Endodermal cell (in vitro differentiated cells): ENCODE results near the gene NOS1AP. TPM values are rescaled to one million over a fixed set of nuclear protein-coding genes. Genes with fewer than 3 reads are reported as not detected.
A peak's percentile ranks its signal among the peaks of the same experiment; 100 is the strongest.

Experiments
- DNase-seq: peaks from one replicate; pipeline ENCODE4 v3.0.0-alpha.2; 2017
- H3K27ac ChIP-seq: 2 replicates; pipeline ENCODE4 v1.5.1; 2013; ENCODE audit warnings: mild to moderate bottlenecking, low read depth, low read length, moderate library complexity
- H3K27me3 ChIP-seq: 2 replicates; pipeline ENCODE4 v1.6.1; 2013; ENCODE audit warnings: mild to moderate bottlenecking, low read length, moderate library complexity; ENCODE audit not compliant: insufficient read depth, control insufficient read depth, poor library complexity, severe bottlenecking
- H3K36me3 ChIP-seq: 2 replicates; pipeline ENCODE4 v1.7.0; 2013; ENCODE audit warnings: mild to moderate bottlenecking, low read length, moderate library complexity; ENCODE audit not compliant: control insufficient read depth, insufficient read depth
- H3K4me1 ChIP-seq: one replicate; pipeline ENCODE4 v1.7.0; 2013; ENCODE audit warnings: low read length; ENCODE audit not compliant: control insufficient read depth, insufficient read depth
- H3K4me3 ChIP-seq: 2 replicates; pipeline ENCODE4 v1.5.1; 2013; ENCODE audit warnings: mild to moderate bottlenecking, low read length, moderate library complexity
- H3K9ac ChIP-seq: 2 replicates; pipeline ENCODE4 v1.6.1; 2013; ENCODE audit warnings: mild to moderate bottlenecking, low read length, moderate library complexity; ENCODE audit not compliant: poor library complexity, severe bottlenecking; ENCODE audit errors: extremely low read depth
- H3K9me3 ChIP-seq: 2 replicates; pipeline ENCODE4 v1.6.1; 2013; ENCODE audit warnings: mild to moderate bottlenecking, low read length, moderate library complexity; ENCODE audit not compliant: control insufficient read depth
- H3K27ac Mint-ChIP-seq: 2 replicates; pipeline ENCODE4 v1.8.0; 2020; ENCODE audit warnings: mixed read lengths
- H3K27me3 Mint-ChIP-seq: 2 replicates; pipeline ENCODE4 v1.8.0; 2021; ENCODE audit warnings: mild to moderate bottlenecking, mixed read lengths; ENCODE audit not compliant: insufficient read depth
- H3K36me3 Mint-ChIP-seq: 2 replicates; pipeline ENCODE4 v1.8.0; 2020; ENCODE audit warnings: low read depth, mixed read lengths
- H3K4me1 Mint-ChIP-seq: 2 replicates; pipeline ENCODE4 v1.8.0; 2020; ENCODE audit warnings: mixed read lengths
- H3K4me3 Mint-ChIP-seq: 2 replicates; pipeline ENCODE4 v1.8.0; 2020; ENCODE audit warnings: mild to moderate bottlenecking, moderate library complexity, mixed read lengths
- H3K9me3 Mint-ChIP-seq: 2 replicates; pipeline ENCODE4 v1.8.0; 2020; ENCODE audit warnings: mild to moderate bottlenecking, mixed read lengths
- WGBS, 2 experiments: methylation state at CpG; one replicate each; pipeline versions ENCODE4 v1.1.5 to v1.1.7; 2013; ENCODE audit warnings: missing lambda C conversion rate in 2 of 2, mixed read lengths in 1 of 2; ENCODE audit not compliant: insufficient coverage in 1 of 2, insufficient read length in 1 of 2; 5-methylcytosine and 5-hydroxymethylcytosine counted together
- total RNA-seq, 2 donors: library from RNA; stranded (reverse); fragmentation: NEBNext Ultra II Directional in 1 of 2; extraction: Animal tissue kit (Norgen Biotek cat#: 25700) in 1 of 2; gene quantifications; 2 replicates in 1 of 2; 3 replicates in 1 of 2; pipeline ENCODE4 v1.2.1, GENCODE V29; 2021
- TF ChIP-seq, protein P1 (sequence below): fragments of 200-600 bp; sonication (generic); conservative IDR thresholded peaks from 2 replicates; pipeline ENCODE4 v1.5.0; 2021; ENCODE audit warnings: antibody characterized with exemption, mild to moderate bottlenecking

NOS1AP gene
- total RNA-seq, 2 donors from 2014 or later, result 4.8 to 5.9 TPM

DNA sequence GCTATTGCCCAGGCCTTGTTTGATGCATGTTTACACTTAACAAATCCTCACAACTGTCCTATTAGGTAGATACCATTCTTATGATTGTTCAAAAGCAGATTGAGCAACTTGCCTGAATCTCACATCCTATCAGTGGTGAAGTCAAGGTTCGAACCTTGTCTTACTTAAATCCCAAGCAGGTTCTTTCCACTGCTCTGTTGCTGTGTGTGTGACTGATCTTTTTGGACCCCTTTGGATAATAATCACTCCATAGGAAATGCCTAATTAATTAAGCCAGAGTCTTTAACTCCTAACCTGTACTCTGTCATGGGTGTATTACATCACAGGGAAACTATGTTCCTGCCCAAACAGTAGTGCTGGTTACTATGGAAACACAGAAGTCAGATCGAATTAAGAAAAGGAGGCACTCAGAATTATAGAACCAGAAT lies 222.9 kb downstream of the NOS1AP start:
- Mint-ChIP-seq H3K36me3 (no peaks in the 10 kb centered on the region), H3K4me3 (no peak overlapping the region), H3K4me1 (peaks cover 26% of the 10 kb centered on the region), H3K27me3 (peaks cover 5% of the 10 kb centered on the region), H3K27ac (peak overlapping the region; percentile 39), H3K9me3 (no peaks in the 10 kb centered on the region)
- Histone ChIP-seq H3K27ac (no peak overlapping the region), H3K4me1 (peaks cover 9% of the 10 kb centered on the region), H3K9me3 (no peaks in the 10 kb centered on the region), H3K9ac (peak overlapping the region; percentile 9), H3K4me3 (peak overlapping the region; percentile 27), H3K27me3 (no peaks in the 10 kb centered on the region), H3K36me3 (no peaks in the 10 kb centered on the region)
- DNase-seq, result no peak
- 72 to 74% methylated on average over 2 of the region's 2 CpGs for WGBS, 2 experiments
- TF ChIP-seq, protein P1, sequence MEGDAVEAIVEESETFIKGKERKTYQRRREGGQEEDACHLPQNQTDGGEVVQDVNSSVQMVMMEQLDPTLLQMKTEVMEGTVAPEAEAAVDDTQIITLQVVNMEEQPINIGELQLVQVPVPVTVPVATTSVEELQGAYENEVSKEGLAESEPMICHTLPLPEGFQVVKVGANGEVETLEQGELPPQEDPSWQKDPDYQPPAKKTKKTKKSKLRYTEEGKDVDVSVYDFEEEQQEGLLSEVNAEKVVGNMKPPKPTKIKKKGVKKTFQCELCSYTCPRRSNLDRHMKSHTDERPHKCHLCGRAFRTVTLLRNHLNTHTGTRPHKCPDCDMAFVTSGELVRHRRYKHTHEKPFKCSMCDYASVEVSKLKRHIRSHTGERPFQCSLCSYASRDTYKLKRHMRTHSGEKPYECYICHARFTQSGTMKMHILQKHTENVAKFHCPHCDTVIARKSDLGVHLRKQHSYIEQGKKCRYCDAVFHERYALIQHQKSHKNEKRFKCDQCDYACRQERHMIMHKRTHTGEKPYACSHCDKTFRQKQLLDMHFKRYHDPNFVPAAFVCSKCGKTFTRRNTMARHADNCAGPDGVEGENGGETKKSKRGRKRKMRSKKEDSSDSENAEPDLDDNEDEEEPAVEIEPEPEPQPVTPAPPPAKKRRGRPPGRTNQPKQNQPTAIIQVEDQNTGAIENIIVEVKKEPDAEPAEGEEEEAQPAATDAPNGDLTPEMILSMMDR, result no peak

DNA sequence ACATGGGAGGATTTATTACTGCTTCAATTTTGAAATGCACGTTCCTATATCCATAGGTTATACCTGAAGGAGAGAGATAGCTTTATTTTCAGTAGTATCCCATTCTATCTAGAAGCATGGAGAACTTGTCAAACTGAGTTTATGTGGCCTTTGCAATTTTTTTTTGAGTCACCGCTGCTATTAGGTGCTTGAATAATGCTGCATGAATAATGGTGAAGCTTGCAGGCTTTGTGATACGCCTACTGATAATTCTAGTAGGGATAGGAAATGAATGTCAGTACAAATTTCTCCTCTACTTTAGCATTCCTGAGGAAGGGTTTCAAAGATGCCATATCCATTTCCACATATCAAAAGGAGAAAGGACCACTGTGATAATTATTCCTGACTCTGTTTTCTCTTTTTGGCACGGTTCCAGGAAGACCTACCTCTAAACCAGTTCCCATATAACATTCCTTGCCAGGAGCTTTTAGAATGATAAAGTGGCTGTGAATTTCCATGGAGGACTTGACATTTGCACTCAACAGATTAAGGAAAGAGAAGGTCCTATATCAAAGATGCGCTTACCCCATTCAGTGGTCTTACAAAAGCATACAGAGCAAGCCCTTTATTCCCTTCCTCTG lies 223.7 kb downstream of the NOS1AP start:
- no peaks in the 10 kb centered on the region for H3K27me3 ChIP-seq
- H3K4me1 ChIP-seq, result peaks cover 13% of the 10 kb centered on the region
- Mint-ChIP-seq H3K4me3 (no peak overlapping the region), H3K9me3 (no peaks in the 10 kb centered on the region), H3K27ac (no peak overlapping the region), H3K36me3 (no peaks in the 10 kb centered on the region), H3K4me1 (peaks cover 31% of the 10 kb centered on the region), H3K27me3 (peaks cover 5% of the 10 kb centered on the region)
- H3K36me3 ChIP-seq, result no peaks in the 10 kb centered on the region
- no peak for DNase-seq
- no peaks in the 10 kb centered on the region for H3K9me3 ChIP-seq
- H3K4me3 ChIP-seq, result no peak overlapping the region
- TF ChIP-seq, protein P1, result no peak
- no peak overlapping the region for H3K27ac ChIP-seq
- WGBS, 2 experiments, result 83 to 100% methylated on average over 2 to 5 of the region's 5 CpGs
- H3K9ac ChIP-seq, result peak overlapping the region; percentile 9

DNA sequence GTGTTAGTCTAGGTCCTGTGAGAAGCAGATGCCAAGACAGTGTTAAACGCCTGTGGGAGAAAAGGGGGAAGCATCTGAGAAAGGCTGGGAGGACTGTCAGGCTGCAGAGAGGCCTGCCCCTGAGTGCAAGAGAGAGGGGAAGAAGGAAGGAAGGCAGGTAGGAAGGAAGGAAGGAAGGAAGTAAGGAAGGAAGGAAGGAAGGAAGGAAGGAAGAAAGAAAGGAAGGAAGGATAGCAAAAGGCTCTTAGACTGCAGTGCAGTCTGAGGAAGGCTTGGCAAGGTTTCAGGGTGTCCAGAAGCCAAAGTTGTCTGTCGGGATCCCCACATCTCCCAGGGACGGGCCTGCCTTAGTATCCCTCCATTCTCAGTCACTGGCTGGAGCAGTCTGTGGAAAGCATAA lies 224.5 kb downstream of the NOS1AP start:
- Histone ChIP-seq H3K27me3 (no peaks in the 10 kb centered on the region), H3K9me3 (no peaks in the 10 kb centered on the region), H3K4me1 (peaks cover 18% of the 10 kb centered on the region), H3K36me3 (no peaks in the 10 kb centered on the region), H3K27ac (no peak overlapping the region), H3K4me3 (no peak overlapping the region), H3K9ac (no peak overlapping the region)
- TF ChIP-seq, protein P1, result no peak
- Mint-ChIP-seq H3K27me3 (peaks cover 5% of the 10 kb centered on the region), H3K9me3 (no peaks in the 10 kb centered on the region), H3K4me1 (peaks cover 39% of the 10 kb centered on the region), H3K4me3 (no peak overlapping the region), H3K27ac (no peak overlapping the region), H3K36me3 (no peaks in the 10 kb centered on the region)
- 90 to 100% methylated on average over 3 of the region's 3 CpGs for WGBS, 2 experiments
- DNase-seq, result no peak
